Stimulated activated CD4-positive, alpha-beta T cell treated with anti-CD3 and anti-CD28 coated beads, Interleukin-15, amount 100 ng/mL, for 48 hours (primary cell): ENCODE data around the gene PRR35.

Experiments used
- DNase-seq, 2 donors: peaks; one replicate each; pipeline ENCODE4 v3.0.0-alpha.2; 2020; ENCODE audit warnings: low read depth in 2 of 2

Gene PRR35

DNA sequence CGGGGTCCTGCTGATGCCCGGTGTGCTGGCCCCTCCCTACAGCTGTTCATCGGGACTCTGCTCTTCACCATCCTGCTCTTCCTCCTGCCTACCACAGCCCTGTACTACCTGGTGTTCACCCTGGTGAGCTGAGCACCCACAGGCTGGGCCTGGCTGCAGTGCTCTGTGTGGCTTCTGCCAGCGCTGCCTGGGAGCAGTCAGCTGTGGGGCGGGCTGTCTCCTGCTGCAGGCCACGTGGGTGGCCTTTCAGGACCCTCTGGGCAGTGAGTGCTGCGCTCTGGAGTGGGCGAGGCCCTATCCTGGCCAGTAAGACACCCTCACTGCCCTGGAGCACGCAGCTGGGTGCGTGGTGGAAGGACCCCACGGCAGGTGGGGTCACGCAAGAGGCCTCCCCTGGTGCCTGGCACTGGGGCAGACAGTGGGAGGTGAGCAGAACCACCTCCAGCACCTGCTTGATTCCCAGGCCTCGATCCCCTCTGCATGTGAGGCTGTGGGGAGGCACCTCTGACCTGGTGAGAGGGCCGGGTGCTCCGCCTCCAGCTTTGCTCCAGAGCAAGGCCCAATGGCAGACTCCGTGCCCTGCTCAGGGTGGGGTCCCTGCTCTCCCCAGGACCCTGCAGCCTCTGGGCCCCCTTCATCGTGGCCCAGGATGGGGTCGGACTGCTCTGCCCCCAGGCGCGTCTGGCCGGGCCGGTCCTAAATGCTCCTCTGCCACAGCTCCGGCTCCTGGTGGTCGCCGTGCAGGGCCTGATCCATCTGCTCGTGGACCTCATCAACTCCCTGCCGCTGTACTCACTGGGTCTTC, 20.1 kb downstream of the PRR35 start:
- no peak for DNase-seq

DNA sequence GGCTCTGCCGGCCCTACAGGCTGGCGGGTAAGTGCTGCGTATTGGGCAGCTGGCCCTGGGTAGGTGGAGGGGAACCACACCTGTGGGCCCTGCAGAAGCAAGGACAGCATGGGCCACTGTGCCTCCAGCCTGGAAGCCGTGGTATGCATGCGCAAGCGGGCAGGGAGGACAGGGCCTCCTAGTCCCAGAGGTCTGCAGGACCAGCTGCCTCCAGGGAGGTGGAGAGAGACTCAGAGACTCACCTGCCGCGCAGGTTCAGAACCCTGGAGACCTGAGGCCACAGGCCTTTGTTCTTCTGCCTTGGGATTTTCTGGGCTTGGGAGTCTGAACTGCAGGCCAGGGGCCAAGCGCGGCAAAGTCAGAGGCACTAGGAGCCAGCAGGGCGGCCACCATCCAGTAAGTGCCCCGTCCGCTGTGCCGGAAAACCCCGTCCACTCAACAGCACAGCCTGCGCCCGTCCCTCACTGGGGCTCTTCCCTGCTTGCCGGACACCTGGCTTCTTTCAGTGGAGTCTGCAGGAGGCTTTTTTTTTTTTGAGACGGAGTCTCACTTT, 20.8 kb downstream of the PRR35 start:
- no peak for DNase-seq

DNA sequence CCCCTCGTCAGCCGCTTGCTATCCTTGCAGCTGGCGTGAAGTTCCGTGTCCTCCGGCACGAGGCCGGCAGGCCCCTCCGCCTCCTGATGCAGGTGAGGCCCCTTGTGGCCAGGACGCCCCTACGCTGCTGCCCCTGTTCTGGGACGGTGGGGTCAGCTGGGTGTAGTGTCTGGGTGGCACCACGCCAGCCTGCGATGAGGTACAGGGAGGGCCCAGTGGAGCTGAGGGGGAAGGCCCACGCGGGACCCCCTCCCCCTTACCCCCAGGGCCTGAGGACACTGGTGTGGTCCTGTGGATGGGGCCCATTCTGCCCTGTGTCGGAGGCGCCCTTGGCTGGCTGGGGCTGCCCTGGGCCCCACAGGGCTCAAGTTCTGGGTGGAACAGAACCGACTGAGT, 22.0 kb downstream of the PRR35 start:
- DNase-seq = no peak

DNA sequence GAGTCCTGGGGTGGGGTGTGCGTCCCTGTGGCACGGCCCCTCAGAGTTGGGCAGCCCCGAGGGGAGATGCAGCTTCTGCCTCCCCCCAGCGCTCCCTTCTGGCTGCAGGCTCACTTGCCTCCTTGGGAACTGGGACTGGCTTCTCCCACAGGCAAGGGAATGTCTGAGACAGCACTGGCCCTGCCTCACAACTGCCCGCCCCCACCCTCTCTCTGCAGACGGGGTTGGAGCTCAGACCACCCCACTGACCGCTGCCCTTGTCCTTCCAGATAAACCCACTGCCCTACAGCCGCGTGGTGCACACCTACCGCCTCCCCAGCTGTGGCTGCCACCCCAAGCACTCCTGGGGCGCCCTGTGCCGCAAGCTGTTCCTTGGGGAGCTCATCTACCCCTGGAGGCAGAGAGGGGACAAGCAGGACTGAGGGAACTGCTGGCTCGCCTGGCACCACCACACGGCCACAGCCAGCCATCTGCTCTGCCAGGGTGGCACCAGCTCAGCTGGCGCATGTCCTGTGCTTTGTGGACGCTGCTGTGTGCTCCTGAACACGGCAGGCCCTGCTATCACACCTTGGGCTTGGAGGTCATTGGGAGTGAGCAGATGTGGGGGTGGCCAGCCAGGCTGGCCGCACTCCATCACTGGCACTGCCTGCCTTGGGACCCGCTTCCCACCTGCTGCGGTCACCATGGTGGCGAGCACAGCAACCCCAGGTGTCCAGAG, 22.6 kb downstream of the PRR35 start:
- DNase-seq = no peak

DNA sequence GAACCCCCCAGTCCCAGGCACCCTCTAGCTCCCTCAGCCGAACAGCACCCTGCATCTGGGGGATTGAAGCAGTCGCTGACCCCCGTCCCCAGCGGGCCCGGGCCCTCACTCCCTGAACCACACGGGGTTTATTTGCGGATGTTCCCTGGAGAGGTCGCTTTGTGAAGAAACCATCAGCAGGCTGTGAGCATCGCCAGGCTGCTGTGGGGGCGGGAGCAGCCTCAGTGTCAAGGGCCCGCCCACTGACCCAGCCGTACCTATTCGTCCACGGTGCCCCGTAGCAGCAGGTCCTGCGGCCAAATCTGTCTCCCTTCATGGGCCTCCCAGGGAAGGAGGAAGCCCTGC, 23.2 kb downstream of the PRR35 start:
- DNase-seq = no peak

DNA sequence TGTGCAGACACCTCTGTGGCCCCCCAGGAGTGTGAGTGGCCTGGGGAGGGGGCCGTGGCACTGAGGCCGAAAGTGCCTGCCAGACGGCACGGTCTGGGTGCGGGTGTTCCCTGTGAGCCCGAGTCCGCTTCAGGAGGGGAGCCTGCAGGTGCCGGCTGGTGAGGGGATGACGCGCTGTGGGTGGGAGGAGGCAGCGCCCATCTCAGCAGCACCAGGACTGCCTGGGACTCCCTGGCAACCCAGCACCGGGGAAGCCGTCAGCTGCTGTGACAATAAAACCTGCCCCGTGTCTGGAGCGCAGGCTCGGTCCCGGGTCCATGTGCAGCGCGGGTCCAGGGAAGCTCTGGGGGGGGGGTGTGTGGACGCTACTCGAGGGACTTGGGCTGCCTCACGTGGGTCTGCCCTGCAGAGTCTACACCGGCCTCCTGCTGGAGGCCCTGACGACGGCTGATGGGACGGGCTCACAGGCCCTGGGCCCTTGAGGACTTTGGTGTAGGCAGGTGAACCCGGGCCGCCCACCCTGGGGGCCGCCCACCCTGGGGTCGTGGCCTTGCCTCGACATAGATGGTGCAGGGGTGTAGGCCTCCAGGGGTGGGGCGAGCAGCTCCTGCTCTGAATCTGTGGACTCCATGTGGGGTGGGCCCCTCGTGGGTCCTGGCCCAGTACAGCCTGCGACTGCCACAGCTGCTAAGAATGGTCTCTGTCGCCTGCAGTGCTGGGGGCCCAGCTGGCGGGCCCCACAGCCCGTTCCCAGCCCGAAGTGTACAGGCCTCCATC, 23.8 kb downstream of the PRR35 start:
- DNase-seq = no peak

DNA sequence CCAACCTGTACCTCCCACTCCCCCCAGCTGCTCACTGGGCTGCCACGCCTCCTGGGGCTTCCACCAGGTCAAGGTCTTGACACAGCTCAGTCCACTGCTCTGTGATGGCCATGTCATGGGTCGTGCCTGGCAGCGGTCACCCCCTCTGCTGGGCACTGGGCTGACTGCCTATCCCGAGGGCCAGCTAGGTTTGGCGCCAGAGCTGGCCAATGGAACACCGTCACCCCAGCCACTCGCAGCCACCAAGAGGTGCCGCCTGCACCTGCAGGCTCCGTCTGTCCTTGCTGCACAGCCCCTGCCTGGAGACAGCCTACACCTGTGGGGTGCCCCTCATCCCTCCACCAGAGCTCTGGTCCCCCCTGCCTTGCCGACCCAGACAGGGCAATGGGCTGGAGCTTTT, 25.2 kb downstream of the PRR35 start:
- no peak for DNase-seq

DNA sequence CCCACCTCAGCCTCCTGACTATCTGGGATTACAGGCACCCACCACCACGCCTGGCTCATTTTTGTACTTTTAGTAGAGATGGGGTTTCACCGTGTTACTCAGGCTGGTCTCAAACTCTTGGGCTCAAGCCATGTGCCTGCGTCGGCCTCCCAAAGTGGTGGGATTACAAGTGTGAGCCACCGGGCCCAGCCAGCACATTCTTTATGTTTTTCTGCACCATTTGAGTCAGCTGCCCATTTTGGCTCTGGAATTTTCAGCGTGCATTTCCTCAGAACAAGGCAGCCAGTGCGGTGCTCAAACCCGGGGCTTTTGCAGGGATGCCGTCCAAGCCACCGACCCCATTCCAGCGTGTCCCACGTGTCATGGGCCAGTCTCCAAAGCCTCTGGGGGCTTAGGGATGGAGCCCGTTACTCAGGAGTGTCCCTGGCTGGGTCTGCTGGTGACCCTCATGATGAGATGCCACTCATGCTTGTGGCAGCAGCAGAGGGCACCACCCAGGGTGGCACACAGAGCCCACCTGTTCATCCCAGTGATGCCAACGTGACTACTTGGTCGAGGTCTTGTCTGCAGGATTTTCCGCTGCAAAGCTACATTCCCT, 26.0 kb downstream of the PRR35 start:
- no peak for DNase-seq

DNA sequence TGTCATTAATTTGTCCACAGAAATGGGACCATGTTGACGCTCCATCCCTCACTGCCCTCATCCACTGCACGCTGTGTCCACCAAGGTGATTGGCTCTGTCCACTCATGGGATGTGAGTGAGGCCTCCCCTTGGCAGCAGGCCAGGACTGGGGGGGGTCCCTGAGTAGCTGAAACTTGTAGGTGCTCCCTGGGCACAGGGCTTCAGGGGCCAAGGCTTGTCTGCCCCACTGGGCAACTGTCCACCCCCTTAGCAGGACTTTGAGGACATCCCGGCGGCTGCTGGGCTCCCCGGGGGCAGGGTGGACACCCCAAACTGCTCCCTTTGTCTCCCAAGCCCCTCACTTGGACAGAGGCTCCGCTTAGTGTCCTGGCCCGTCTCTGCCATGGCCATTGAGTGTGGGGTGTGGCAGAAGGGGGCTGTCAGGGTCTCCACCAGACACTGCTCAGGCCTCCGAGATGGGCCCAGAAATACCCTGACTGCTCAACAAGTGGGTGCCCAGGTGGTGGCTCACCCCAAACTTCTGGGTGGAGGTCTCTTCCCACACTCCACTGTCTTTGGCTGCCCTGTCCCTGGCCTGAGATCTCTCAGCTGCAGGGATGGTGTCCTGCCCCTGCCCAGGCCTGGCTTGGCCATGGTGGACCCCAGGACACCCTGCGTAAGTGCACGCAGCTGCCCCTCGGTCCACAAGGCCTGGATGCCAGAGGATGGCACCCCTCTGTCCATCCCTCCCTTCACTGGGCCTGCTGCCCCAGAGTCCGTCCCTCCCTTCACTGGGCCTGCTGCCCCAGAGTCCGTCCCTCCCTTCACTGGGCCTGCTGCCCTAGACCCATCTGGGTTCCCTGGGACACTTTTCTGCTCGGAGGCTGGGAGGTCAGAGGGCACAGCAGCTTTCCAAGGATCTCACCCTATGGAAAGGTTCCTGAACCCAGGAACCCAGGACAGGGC, 26.7 kb downstream of the PRR35 start:
- no peak for DNase-seq

DNA sequence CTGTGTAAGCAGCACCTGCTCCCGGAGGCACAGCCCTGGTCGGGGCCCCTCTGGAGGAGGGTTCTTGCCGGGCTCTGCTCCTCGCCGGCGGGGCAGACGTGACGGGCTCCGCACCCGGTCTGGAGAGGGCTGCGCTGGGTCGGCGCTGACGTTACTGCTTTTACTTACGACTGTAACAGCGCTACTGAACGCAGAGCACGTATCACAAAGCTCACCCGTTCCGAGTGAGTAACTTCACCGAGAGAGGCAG, 28.4 kb downstream of the PRR35 start:
- DNase-seq = peak; percentile 60 to 65

DNA sequence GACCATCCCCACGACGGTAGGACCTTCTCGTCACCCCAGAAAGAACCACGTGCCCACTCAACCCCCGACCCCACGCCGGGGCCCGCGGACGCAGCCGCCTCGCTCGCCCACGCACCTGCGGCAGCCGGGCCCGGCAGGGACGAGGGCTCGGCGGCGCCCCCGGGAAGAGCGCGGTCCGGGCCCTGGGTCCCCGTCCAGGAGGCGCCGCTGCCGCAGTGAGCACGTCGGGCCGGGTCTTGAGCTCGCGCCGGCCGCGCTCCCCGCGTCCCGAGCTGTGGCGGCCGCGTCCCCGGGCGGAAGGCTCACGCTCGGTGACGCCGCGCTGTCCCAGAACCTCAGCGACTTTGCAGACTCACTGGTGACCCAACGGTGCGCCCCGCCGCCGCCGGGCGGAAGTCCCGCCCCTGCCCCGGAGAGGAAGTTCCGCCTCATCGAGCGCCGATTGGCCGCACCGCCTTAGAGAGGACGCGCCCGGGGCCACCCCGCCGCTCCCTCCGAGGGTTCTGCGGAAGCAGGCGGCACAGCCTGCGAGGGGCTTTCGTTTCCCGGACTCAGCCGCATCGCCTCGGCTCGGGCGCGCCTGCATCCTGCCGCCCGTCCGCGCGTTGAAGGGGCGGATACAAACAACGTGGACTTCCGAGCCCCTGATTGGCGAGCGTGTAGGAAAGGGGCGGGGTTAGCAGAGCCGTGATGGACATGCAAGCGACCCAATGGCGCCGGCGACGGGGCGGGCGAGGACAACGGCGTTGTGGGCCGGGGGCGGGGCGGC, 28.9 kb downstream of the PRR35 start:
- peak; percentile 95 for DNase-seq

DNA sequence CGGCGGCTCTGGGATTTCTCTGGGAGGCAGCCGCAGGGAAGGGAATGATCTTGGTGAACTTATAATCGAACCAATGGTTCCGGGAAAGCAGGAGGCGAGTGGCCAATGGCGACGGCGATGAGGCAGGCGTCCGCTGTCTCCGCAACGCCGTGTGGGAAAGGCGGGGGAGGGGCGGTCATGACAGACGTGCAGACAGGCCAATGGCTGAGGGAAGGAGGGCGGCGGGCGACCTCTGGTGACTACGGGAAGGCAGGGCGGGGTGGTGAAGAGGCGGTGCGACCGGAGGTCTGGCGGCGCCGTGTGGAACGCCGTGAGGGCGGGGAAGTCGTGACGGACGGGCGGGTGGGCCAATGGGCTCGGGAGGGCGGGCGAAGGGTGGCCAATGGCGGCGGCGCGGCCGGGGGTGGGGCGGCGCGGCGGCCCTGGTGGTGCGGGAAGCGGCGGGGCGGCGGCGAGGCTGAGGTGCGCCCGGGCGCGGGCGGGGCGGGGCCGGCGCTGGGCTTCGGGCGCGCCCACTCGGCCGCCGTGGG, 29.5 kb downstream of the PRR35 start, which contains the start of gene RAB40C:
TSS of gene RAB40C (plus strand) at position 409 of the 530 bp plus-strand sequence. CDS start 226 bp downstream, outside the sequence.
- peak; percentile 99 for DNase-seq

DNA sequence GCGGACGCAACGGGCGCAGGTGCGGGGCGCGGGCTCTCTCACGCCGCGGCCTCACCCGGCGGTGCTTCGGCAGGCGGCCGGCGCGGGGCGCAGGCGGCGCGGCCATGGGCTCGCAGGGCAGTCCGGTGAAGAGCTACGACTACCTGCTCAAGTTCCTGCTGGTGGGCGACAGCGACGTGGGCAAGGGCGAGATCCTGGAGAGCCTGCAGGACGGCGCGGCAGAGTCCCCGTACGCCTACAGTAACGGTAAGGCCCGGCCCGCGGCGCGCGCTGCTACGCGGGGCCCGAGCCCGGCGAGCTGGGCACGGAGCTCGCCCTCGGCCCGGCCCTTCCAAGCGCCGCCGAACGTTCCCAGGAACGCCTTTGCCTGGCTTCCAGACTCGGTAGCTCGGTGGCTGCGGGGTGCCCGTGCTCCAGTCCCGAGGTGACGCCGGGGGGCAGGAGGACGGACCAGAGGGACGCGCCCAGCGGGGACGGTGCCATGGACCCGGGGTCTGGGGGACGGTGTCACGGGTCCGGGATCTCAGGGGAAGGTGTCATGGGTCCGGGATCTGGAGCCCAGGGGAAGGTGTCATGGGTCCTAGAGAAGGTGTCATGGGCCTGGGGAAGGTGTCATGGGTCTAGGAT, 30.1 kb downstream of the PRR35 start:
- DNase-seq = no peak

DNA sequence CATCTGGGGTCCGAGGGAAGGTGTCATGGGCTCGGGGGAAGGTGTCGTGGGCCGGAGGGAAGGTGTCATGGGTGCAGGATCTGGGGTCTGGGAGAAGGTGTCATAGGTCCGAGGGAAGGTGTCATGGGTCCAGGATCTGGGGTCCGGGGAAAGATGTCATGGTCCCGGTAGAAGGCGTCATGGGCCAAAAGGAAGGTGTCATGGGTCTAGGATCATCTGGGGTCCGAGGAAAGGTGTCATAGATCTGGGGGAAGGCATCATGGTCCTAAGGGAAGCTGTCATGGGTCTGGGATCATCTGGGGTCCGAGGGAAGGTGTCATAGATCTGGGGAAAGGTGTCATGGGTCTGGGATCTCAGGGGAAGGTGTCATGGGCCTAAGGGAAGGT, 30.6 kb downstream of the PRR35 start:
- no peak for DNase-seq

DNA sequence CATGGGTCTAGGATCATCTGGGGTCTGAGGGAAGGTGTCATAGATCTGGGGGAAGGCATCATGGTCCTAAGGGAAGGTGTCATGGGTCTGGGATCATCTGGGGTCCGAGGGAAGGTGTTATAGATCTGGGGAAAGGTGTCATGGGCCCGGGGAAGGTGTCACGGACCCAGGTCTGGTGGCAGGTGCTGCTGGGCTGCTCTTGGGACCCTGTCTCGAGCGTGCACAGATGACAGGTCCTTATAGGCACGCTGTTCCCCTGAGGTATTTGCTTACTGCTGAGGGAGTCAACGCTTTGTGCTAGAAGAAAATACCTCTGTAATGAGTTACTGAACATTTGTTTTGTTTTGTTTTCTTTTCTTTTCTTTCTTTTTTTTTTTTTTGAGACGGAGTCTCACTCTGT, 31.0 kb downstream of the PRR35 start:
- DNase-seq = no peak

DNA sequence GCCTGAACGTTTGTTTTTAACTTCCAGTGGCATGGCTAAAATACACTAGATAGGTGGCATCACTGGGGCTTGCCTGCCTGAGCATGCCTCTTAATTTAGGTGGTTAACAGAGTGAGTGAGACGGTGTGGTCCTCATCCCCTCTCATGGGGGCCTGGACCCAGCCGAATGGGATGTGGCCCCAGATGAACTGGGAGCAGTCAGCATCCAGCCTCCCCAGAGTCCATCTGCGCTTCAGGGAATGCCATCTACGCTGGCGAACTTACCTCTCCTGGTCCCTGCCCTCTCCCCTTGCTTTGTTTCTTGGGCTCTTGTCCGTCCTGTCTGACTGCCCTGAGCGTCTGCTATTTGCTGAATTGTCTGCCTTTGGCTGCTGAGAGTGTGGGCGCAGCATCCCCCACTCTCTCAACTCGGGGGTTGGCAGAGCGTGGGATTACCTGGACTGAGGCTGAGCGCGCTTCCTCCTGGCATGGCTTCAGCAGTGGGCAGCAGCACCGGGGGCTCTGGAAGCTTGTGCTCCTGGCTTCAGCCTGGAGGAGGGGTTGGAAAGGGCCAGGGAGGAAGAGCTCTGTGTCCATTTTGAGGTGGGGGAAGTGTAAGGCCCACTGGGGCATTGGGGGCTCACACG, 31.8 kb downstream of the PRR35 start:
- no peak for DNase-seq

DNA sequence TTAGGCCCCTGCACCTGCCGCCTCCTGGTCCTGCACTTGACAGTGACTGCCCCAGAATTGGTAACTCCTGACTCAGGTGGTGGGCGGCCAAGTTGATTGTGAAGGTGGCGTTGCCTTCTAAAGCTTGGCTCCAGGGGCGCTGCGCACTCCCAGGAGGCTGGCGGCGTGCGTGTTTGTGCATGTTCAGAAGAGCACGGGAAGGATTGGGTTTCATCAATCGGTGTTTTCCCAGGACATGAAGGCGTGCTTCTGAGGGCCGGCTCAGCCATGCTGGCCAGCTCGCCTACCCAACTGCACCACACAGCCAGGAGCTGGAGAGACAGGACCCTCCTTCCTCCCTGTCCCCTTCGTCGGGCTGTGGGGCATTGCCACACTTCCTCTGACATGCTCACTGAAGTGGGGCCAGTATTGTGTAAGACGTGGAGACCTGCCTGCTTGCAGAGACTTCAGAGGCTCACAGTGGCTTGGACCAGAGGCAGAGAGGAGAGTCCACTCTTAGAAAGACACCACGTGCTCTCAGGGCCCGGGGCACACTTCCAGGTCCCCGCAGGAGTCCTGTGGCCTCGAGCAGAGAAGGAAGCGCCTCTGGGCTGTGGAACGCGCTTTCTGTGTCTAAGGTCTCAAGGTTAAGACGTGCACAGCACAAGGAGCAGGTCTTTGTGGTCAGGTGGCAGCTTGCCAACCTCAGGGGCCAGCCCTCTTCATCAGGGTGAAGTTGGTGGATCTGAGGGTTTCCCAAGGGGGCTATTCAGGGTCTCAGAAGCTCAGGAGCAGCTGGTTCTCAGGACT, 32.5 kb downstream of the PRR35 start:
- DNase-seq = no peak

DNA sequence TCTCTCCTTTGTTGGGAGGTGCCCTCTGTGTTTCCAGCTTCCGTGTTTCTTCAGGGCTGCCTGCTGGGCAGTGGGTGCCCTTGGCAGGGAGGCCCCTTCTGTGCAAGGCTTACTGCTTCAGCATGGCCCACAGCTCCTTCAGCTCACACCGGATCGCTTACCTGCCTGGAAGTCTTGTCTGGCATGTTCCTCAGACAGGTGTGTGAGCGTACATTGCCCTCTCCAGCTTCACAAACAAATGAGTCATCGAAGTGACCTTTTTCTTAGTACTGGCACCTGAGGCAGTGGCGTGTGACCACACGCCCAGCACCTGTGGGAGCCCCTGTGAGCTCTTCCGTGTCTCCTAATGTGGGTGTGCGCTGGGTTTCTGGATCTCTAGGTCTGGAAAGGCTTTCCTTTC, 33.2 kb downstream of the PRR35 start:
- no peak for DNase-seq
